GM20431 (cell line): ENCODE data around the gene GUK1.
"Not testable (repeated sequence)": the region's sequence is repeated elsewhere in the genome, so short reads cannot be mapped to it uniquely, and the experiment has no call there.

ENCODE experiments used
- in situ Hi-C: fragments of 300-500 bp; cut with MseI, MboI; formaldehyde crosslinking; loops from one replicate; pipeline ENCODE4 v1.15.0; 2020; ENCODE audit warnings: low sequenced_read_pairs; ENCODE audit not compliant: unreplicated experiment

GUK1 gene

GRCh38 chr1:228102791-228103620 is 37.1 kb upstream of the GUK1 start, which contains the start of gene C1orf35:
C1orf35 (minus strand) TSS chr1:228103325; CDS start chr1:228103227, 98 bp downstream.
- in situ Hi-C loops = no loop called here

- in situ Hi-C loops = no loop called here
These were observed 35.4 kb upstream of the GUK1 start for GRCh38 chr1:228104526-228105269.

- in situ Hi-C loops = no loop called here
These were observed 34.6 kb upstream of the GUK1 start for GRCh38 chr1:228105270-228105995.

GRCh38 chr1:228105996-228106799 is 33.9 kb upstream of the GUK1 start:
- in situ Hi-C loops = no loop called here

GRCh38 chr1:228106800-228107054 is 33.4 kb upstream of the GUK1 start:
- in situ Hi-C loops = no loop called here

GRCh38 chr1:228107636-228108035 is 32.4 kb upstream of the GUK1 start:
- in situ Hi-C loops = no loop called here

GRCh38 chr1:228108055-228108690 is 31.9 kb upstream of the GUK1 start:
- in situ Hi-C loops = no loop called here

GRCh38 chr1:228108742-228109072 is 31.4 kb upstream of the GUK1 start:
- in situ Hi-C loops = no loop called here

GRCh38 chr1:228109073-228109961 is 30.8 kb upstream of the GUK1 start, which contains the start of gene MRPL55:
MRPL55 (minus strand) TSS chr1:228109299; CDS start chr1:228108260, 1,039 bp downstream.
- in situ Hi-C loops = no loop called here

GRCh38 chr1:228109962-228110488 is 30.1 kb upstream of the GUK1 start:
- in situ Hi-C loops = no loop called here

- in situ Hi-C loops = no loop called here
These were observed 29.5 kb upstream of the GUK1 start for GRCh38 chr1:228110556-228110955.

- in situ Hi-C loops = not testable (repeated sequence)
These were observed 28.8 kb upstream of the GUK1 start for GRCh38 chr1:228111315-228111714.

- in situ Hi-C loops = no loop called here
These were observed 27.9 kb upstream of the GUK1 start for GRCh38 chr1:228112167-228112566.

- in situ Hi-C loops = no loop called here
These were observed 27.5 kb upstream of the GUK1 start for GRCh38 chr1:228112617-228113016.

- in situ Hi-C loops = no loop called here
These were observed 25.3 kb upstream of the GUK1 start for GRCh38 chr1:228114827-228115226.

- in situ Hi-C loops = no loop called here
These were observed 22.7 kb upstream of the GUK1 start for GRCh38 chr1:228117335-228117734.

GRCh38 chr1:228118040-228118439 is 22.0 kb upstream of the GUK1 start:
- in situ Hi-C loops = no loop called here

GRCh38 chr1:228120351-228120750 is 19.7 kb upstream of the GUK1 start:
- in situ Hi-C loops = no loop called here
